Measurements from ENCODE around the gene EDRF1.

Gene EDRF1

DNA sequence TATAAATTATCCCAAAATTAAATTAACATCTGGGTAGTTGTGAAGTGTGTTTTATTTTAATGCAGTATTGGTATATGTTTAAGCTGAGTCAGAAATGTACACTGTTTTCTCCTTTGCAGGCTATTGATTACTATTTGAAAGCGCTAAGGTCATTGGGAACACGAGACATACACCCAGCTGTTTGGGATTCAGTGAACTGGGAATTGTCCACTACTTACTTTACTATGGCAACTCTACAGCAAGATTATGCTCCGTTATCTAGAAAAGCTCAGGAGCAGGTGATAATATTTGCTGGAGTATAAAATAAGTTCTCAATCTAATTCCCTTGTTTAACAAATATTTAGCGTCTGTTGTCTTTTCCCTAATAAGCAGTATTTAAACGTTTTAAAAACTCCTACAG lies 27.9 kb downstream of the EDRF1 start:
- H3K4me2 ChIP-seq (ENCODE audit: low read length), result no peak overlapping the region
- no peaks in the 10 kb centered on the region for H3K79me2 ChIP-seq (ENCODE audit: control insufficient read depth, low read length)
- H3K27me3 ChIP-seq (ENCODE audit: control insufficient read depth, low read length), result no peaks in the 10 kb centered on the region
- H3K9me3 ChIP-seq (ENCODE audit: control insufficient read depth, insufficient read depth, low read length), result no peaks in the 10 kb centered on the region
- no peak overlapping the region for H3K27ac ChIP-seq (ENCODE audit: low read depth, low read length)
- H3F3A ChIP-seq (ENCODE audit: control insufficient read depth, insufficient read depth), result no peaks in the 10 kb centered on the region
- H4K20me1 ChIP-seq (ENCODE audit: control insufficient read depth, insufficient read depth, low read depth, low read length), result no peaks in the 10 kb centered on the region
- no peaks in the 10 kb centered on the region for H3K9me2 ChIP-seq (replicated peaks; ENCODE audit: control insufficient read depth, low read length)
- no peak overlapping the region for H3K4me3 ChIP-seq (ENCODE audit: low read length)
- no peak for TF ChIP-seq CTCF (IDR thresholded peaks at IDR 0.05; ENCODE audit: low read depth, low read length, poor library complexity, severe bottlenecking)
- no peak for TF ChIP-seq EZH2phosphoT487 (IDR thresholded peaks at IDR 0.05; ENCODE audit: borderline replicate concordance, low read length)
- peaks cover 97% of the 10 kb centered on the region for H3K36me3 ChIP-seq (ENCODE audit: control insufficient read depth, low read length)
- H3K4me1 ChIP-seq (ENCODE audit: control insufficient read depth, low read length), result no peaks in the 10 kb centered on the region

- H3K36me3 ChIP-seq (ENCODE audit: control insufficient read depth, low read length), result peaks cover 94% of the 10 kb centered on the region
These were observed 36.7 kb downstream of the EDRF1 start for GRCh38 chr10:125756196-125756595.

DNA sequence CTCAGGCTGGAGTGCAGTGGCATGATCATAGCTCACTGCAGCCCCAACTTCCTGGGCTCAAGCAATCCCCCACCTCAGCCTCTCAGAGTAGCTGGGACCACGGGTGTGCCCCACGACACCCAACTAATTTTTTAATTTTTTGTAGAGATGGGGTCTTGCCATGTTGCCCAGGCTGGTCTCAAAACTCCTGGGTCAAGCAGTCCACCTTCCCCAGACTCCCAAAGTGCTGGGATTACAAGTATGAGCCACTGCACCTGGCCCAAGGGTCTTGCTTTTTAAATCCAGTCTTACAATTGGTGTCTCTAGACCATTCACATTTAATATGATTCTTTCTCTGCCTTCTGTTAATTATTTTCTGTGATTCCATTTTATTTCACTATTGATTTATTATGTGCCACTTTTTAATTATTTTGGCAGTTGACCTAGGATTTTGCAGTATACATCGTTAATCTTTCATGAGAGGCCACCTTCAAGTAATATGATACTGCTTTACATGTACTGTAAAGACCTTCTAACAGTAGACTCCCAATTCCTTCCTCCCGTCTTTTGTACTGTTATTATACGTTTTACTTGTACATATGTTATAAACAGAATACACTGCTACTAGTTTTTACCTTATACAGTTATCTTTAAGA lies 37.5 kb downstream of the EDRF1 start:
- no peaks in the 10 kb centered on the region for H3K4me1 ChIP-seq (ENCODE audit: control insufficient read depth, low read length)
- peaks cover 94% of the 10 kb centered on the region for H3K36me3 ChIP-seq (ENCODE audit: control insufficient read depth, low read length)
- H3K79me2 ChIP-seq (ENCODE audit: control insufficient read depth, low read length), result peaks cover 5% of the 10 kb centered on the region; the same call in 1 of the 2 replicates
- H3F3A ChIP-seq (ENCODE audit: control insufficient read depth, insufficient read depth), result 0 out of 2 replicates have a peak, but pooled peaks cover 2% of the 10 kb centered on the region
- no peak overlapping the region for H3K4me2 ChIP-seq (ENCODE audit: low read length)
- TF ChIP-seq EZH2phosphoT487 (IDR thresholded peaks at IDR 0.05; ENCODE audit: borderline replicate concordance, low read length) (no peak), CTCF (IDR thresholded peaks at IDR 0.05; ENCODE audit: low read depth, low read length, poor library complexity, severe bottlenecking) (no peak)
- no peak overlapping the region for H3K4me3 ChIP-seq (ENCODE audit: low read length)
- no peaks in the 10 kb centered on the region for H3K27me3 ChIP-seq (ENCODE audit: control insufficient read depth, low read length)
- H3K27ac ChIP-seq (ENCODE audit: low read depth, low read length), result no peak overlapping the region
- no peaks in the 10 kb centered on the region for H4K20me1 ChIP-seq (ENCODE audit: control insufficient read depth, insufficient read depth, low read depth, low read length)
- no peaks in the 10 kb centered on the region for H3K9me3 ChIP-seq (ENCODE audit: control insufficient read depth, insufficient read depth, low read length)
- H3K9me2 ChIP-seq (replicated peaks; ENCODE audit: control insufficient read depth, low read length), result no peaks in the 10 kb centered on the region

More at GRCh38 chr10:125756196-125756595, 36.7 kb downstream of the EDRF1 start:
- Histone ChIP-seq H3K27me3 (ENCODE audit: control insufficient read depth, low read length) (no peaks in the 10 kb centered on the region), H3K4me1 (ENCODE audit: control insufficient read depth, low read length) (no peaks in the 10 kb centered on the region), H3K9me2 (replicated peaks; ENCODE audit: control insufficient read depth, low read length) (no peaks in the 10 kb centered on the region), H3K9me3 (ENCODE audit: control insufficient read depth, insufficient read depth, low read length) (no peaks in the 10 kb centered on the region), H3K4me3 (ENCODE audit: low read length) (no peak overlapping the region), H3F3A (ENCODE audit: control insufficient read depth, insufficient read depth) (0 out of 2 replicates have a peak, but pooled peaks cover 2% of the 10 kb centered on the region), H3K27ac (ENCODE audit: low read depth, low read length) (no peak overlapping the region), H4K20me1 (ENCODE audit: control insufficient read depth, insufficient read depth, low read depth, low read length) (no peaks in the 10 kb centered on the region), H3K79me2 (ENCODE audit: control insufficient read depth, low read length) (peaks cover 5% of the 10 kb centered on the region; the same call in 1 of the 2 replicates), H3K4me2 (ENCODE audit: low read length) (no peak overlapping the region)
- no peak for TF ChIP-seq CTCF (IDR thresholded peaks at IDR 0.05; ENCODE audit: low read depth, low read length, poor library complexity, severe bottlenecking)
- no peak for TF ChIP-seq EZH2phosphoT487 (IDR thresholded peaks at IDR 0.05; ENCODE audit: borderline replicate concordance, low read length)

Data from DOHH2 (cell line).